ENCODE measurements around the gene SUPT20H. TPM values are rescaled to one million over a fixed set of nuclear protein-coding genes. Genes with fewer than 3 reads are reported as not detected.

The SUPT20H gene
- total and polyA plus RNA-seq, 2 donors (not counting 1 experiment from before 2014, with no cell fraction given): 43.8 to 93.7 TPM

DNA sequence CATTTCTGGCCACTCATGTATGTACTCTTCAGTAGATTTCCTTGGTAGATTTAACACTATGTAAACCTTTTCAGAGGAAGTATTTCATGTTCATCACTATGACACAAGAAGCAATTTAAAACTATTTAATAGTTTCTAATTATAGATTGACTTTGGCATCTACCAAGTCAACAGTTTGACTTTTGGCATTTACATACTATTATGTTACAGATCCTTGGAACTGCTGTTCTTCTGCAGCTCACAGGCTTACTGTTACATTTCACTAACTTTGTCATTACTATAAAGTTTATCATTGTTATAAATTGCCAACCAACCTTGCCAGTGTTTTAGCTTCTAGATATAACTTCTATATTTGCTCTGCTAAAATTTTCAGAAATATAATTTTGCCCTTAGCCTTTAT, 18.7 kb downstream of the SUPT20H start:
- DNase-seq (no peak), ATAC-seq (ENCODE audit: low read depth) (no peak)
- H3K36me3 ChIP-seq (replicated peaks in 1 of 2; ENCODE audit: control extremely low read depth in 1 of 2, control insufficient read depth in 1 of 2, extremely low read depth in 1 of 2, insufficient read depth in 2 of 2, low read length in 1 of 2): peaks cover 31 to 69% of the 10 kb centered on the region in 2 experiments
- H2AFZ ChIP-seq (ENCODE audit: insufficient read depth, low read depth, low read length, poor library complexity, severe bottlenecking): no peak overlapping the region
- ChIA-PET CTCF (no interaction called here), POLR2A (no interaction called here)
- H3K9me3 Mint-ChIP-seq (ENCODE audit: insufficient read depth): no peaks in the 10 kb centered on the region
- no peak overlapping the region for H3K27ac Mint-ChIP-seq
- H3K4me3 ChIP-seq (ENCODE audit: control extremely low read depth in 1 of 5, extremely low read depth in 1 of 5, insufficient read depth in 1 of 5, low read depth in 2 of 5, low read length in 4 of 5): no peak overlapping the region
- no peak overlapping the region for H3K4me2 ChIP-seq (replicated peaks; ENCODE audit: low read depth, low read length, poor library complexity, severe bottlenecking)
- intact Hi-C loops (cut with micrococcal nuclease): no loop called here
- no peak overlapping the region for H3K9ac ChIP-seq (ENCODE audit: low read length)
- H3K79me2 ChIP-seq (ENCODE audit: control insufficient read depth, insufficient read depth, low read length): peaks cover 4% of the 10 kb centered on the region
- TF ChIP-seq CTCF (IDR thresholded peaks at IDR 0.05): no peak
- TF ChIP-seq EZH2 (IDR thresholded peaks at IDR 0.05; ENCODE audit: borderline replicate concordance, insufficient read depth, low read depth, low read length, poor library complexity, severe bottlenecking): no peak
- no peak overlapping the region for H3K27ac ChIP-seq (ENCODE audit: low read length in 2 of 2)
- no peaks in the 10 kb centered on the region for H3K4me1 Mint-ChIP-seq
- no peaks in the 10 kb centered on the region for H4K20me1 ChIP-seq (ENCODE audit: control insufficient read depth, insufficient read depth, low read length, poor library complexity, severe bottlenecking)
- H3K4me1 ChIP-seq (ENCODE audit: control insufficient read depth in 2 of 2, insufficient read depth in 2 of 2, low read length in 2 of 2): no peaks in the 10 kb centered on the region
- no peaks in the 10 kb centered on the region for H3K27me3 Mint-ChIP-seq
- H3K27me3 ChIP-seq (replicated peaks in 1 of 4; ENCODE audit: control extremely low read depth in 1 of 4, control insufficient read depth in 3 of 4, insufficient read depth in 4 of 4, low read length in 3 of 4): no peaks in the 10 kb centered on the region
- no peaks in the 10 kb centered on the region for H3K9me3 ChIP-seq (ENCODE audit: control extremely low read depth in 1 of 3, control insufficient read depth in 2 of 3, insufficient read depth in 1 of 3, low read length in 2 of 3)
- no peak overlapping the region for H3K4me3 Mint-ChIP-seq

GRCh38 chr13:37039896-37040295, 19.6 kb downstream of the SUPT20H start:
- no peaks in the 10 kb centered on the region for H3K9me3 ChIP-seq (ENCODE audit: control extremely low read depth in 1 of 3, control insufficient read depth in 2 of 3, insufficient read depth in 1 of 3, low read length in 2 of 3)
- H3K9me3 Mint-ChIP-seq (ENCODE audit: insufficient read depth): no peaks in the 10 kb centered on the region
- no peak overlapping the region for H2AFZ ChIP-seq (ENCODE audit: insufficient read depth, low read depth, low read length, poor library complexity, severe bottlenecking)
- no peak overlapping the region for H3K4me3 Mint-ChIP-seq
- no peaks in the 10 kb centered on the region for H3K4me1 Mint-ChIP-seq
- DNase-seq (no peak), ATAC-seq (ENCODE audit: low read depth) (no peak)
- H3K27ac ChIP-seq (ENCODE audit: low read length in 2 of 2): no peak overlapping the region
- ChIA-PET POLR2A (interaction anchor here (0.7 kb wide), 1 partner anchor 37 kb away, joined by 3 read pairs; no protein-coding TSS in a partner anchor), CTCF (no interaction called here)
- peaks cover 4% of the 10 kb centered on the region for H3K79me2 ChIP-seq (ENCODE audit: control insufficient read depth, insufficient read depth, low read length)
- TF ChIP-seq EZH2 (IDR thresholded peaks at IDR 0.05; ENCODE audit: borderline replicate concordance, insufficient read depth, low read depth, low read length, poor library complexity, severe bottlenecking) (no peak), CTCF (IDR thresholded peaks at IDR 0.05) (no peak)
- H3K27ac Mint-ChIP-seq: no peak overlapping the region
- no peaks in the 10 kb centered on the region for H3K4me1 ChIP-seq (ENCODE audit: control insufficient read depth in 2 of 2, insufficient read depth in 2 of 2, low read length in 2 of 2)
- H3K36me3 ChIP-seq (replicated peaks in 1 of 2; ENCODE audit: control extremely low read depth in 1 of 2, control insufficient read depth in 1 of 2, extremely low read depth in 1 of 2, insufficient read depth in 2 of 2, low read length in 1 of 2): peaks cover 34 to 77% of the 10 kb centered on the region in 2 experiments
- intact Hi-C loops (cut with micrococcal nuclease): no loop called here
- H3K4me3 ChIP-seq (ENCODE audit: control extremely low read depth in 1 of 5, extremely low read depth in 1 of 5, insufficient read depth in 1 of 5, low read depth in 2 of 5, low read length in 4 of 5): no peak overlapping the region
- no peak overlapping the region for H3K9ac ChIP-seq (ENCODE audit: low read length)
- no peaks in the 10 kb centered on the region for H3K27me3 ChIP-seq (replicated peaks in 1 of 4; ENCODE audit: control extremely low read depth in 1 of 4, control insufficient read depth in 3 of 4, insufficient read depth in 4 of 4, low read length in 3 of 4)
- H3K4me2 ChIP-seq (replicated peaks; ENCODE audit: low read depth, low read length, poor library complexity, severe bottlenecking): no peak overlapping the region
- no peaks in the 10 kb centered on the region for H4K20me1 ChIP-seq (ENCODE audit: control insufficient read depth, insufficient read depth, low read length, poor library complexity, severe bottlenecking)
- H3K27me3 Mint-ChIP-seq: no peaks in the 10 kb centered on the region

Data from B cell (primary cell).